A549 (cell line): ENCODE results near the gene PNMT. TPM values are rescaled to one million over a fixed set of nuclear protein-coding genes. Genes with fewer than 3 reads are reported as not detected.
A peak's percentile ranks its signal among the peaks of the same experiment; 100 is the strongest.

Experiments used
- ATAC-seq, 2 experiments: fragments of 200-7000 bp in 1 of 2; fragments of >200 bp in 1 of 2; cut with Nextera tagmentation in 1 of 2; cut with Tn5 transposase in 1 of 2; 3 replicates each; pipeline versions ENCODE4 v1.8.0 to v1.9.1; 2018 to 2020; ENCODE audit warnings: mild to moderate bottlenecking in 1 of 2, moderate library complexity in 1 of 2
- CTCF ChIA-PET: fragments of 300-600 bp; sonication (Branson Sonifier 250); formaldehyde crosslinking; extraction: SDS; loops from one replicate; lab custom pipeline; 2021; ENCODE audit warnings: antibody characterized with exemption, inconsistent platforms; lab: Yijun Ruan, JAX
- POLR2A ChIA-PET: fragments of 350-600 bp; formaldehyde crosslinking; extraction: SDS; loops from one replicate; lab custom pipeline; 2021; ENCODE audit warnings: antibody characterized with exemption, inconsistent platforms; lab: Yijun Ruan, JAX
- DNase-seq, 2 experiments: peaks; one replicate each; pipeline versions ENCODE4 v3.0.0 to v3.0.0-alpha.2; 2011 to 2016; ENCODE audit warnings: low read depth in 1 of 2, low spot score in 1 of 2
- FAIRE-seq: peaks from 2 replicates; lab custom pipeline; 2011; peaks lifted over from hg19 to GRCh38; lab: Jason Lieb, UNC
- H3K27ac ChIP-seq, 2 experiments: fragments of >200 bp; sonication (Bioruptor Twin); formaldehyde crosslinking; 3 replicates each; pipeline ENCODE4 v1.5.1; 2016 to 2017
- H3K4me1 ChIP-seq: fragments of >200 bp; sonication (Bioruptor Twin); formaldehyde crosslinking; 3 replicates; pipeline ENCODE4 v1.6.1; 2016
- H3K4me2 ChIP-seq: fragments of >200 bp; sonication (Bioruptor Twin); formaldehyde crosslinking; 3 replicates; pipeline ENCODE4 v1.6.1; 2016
- H3K4me3 ChIP-seq: fragments of >200 bp; sonication (Bioruptor Twin); formaldehyde crosslinking; 3 replicates; pipeline ENCODE4 v1.5.1; 2016
- H3K9me3 ChIP-seq: fragments of >200 bp; sonication (Bioruptor Twin); formaldehyde crosslinking; 3 replicates; pipeline ENCODE4 v1.6.1; 2016
- CBX2 ChIP-seq: fragments of 200-600 bp; sonication (generic); IDR thresholded peaks from 2 replicates; pipeline ENCODE4 v1.6.1; 2016; ENCODE audit warnings: low read depth, mild to moderate bottlenecking, borderline replicate concordance
- CHD4 ChIP-seq: fragments of 200-600 bp; sonication (generic); IDR thresholded peaks from 2 replicates; pipeline ENCODE4 v1.6.1; 2016; ENCODE audit warnings: antibody characterized with exemption, mild to moderate bottlenecking, borderline replicate concordance
- EHF ChIP-seq: fragments of 250-450 bp; sonication (Bioruptor Pico); IDR thresholded peaks from 2 replicates; pipeline ENCODE4 v1.5.0; 2020; ENCODE audit warnings: mild to moderate bottlenecking
- EP300 ChIP-seq, 2 experiments: fragments of >200 bp; sonication (Bioruptor Twin); formaldehyde crosslinking; IDR thresholded peaks; 2 replicates in 1 of 2; 3 replicates in 1 of 2; pipeline ENCODE4 v1.6.1; 2016 to 2017
- ESRRA ChIP-seq: fragments of 150-350 bp; IDR thresholded peaks from 2 replicates; pipeline ENCODE4 v1.6.1; 2014; ENCODE audit warnings: mild to moderate bottlenecking, low read length, borderline replicate concordance
- HOXB5 ChIP-seq: fragments of 250-450 bp; sonication (Bioruptor Pico); IDR thresholded peaks from 2 replicates; pipeline ENCODE4 v1.5.0; 2020; ENCODE audit warnings: mild to moderate bottlenecking, moderate library complexity
- KDM1A ChIP-seq: fragments of 200-600 bp; sonication (generic); IDR thresholded peaks from 2 replicates; pipeline ENCODE4 v1.6.1; 2016; ENCODE audit warnings: low read depth, mild to moderate bottlenecking
- KDM5A ChIP-seq: fragments of 200-600 bp; sonication (generic); IDR thresholded peaks from 2 replicates; pipeline ENCODE4 v1.6.1; 2016; ENCODE audit warnings: antibody characterized with exemption, mild to moderate bottlenecking
- MAFK ChIP-seq: fragments of 450-650 bp; IDR thresholded peaks from 2 replicates; pipeline ENCODE4 v1.6.1; 2014; ENCODE audit not compliant: partially characterized antibody
- MAZ ChIP-seq: fragments of 150-350 bp; IDR thresholded peaks from 2 replicates; pipeline ENCODE4 v1.6.1; 2014; ENCODE audit warnings: antibody characterized with exemption, low read depth, low read length, borderline replicate concordance
- NFE2L2 ChIP-seq: fragments of 150-350 bp; conservative IDR thresholded peaks from 2 replicates; pipeline ENCODE4 v1.6.1; 2014; ENCODE audit warnings: low read length
- NPAS2 ChIP-seq: fragments of 250-450 bp; sonication (Bioruptor Pico); IDR thresholded peaks from 2 replicates; pipeline ENCODE4 v1.8.0; 2022; ENCODE audit warnings: mild to moderate bottlenecking, moderate library complexity, borderline replicate concordance
- RARB ChIP-seq: fragments of 250-450 bp; sonication (Bioruptor Pico); IDR thresholded peaks from 2 replicates; pipeline ENCODE4 v1.8.0; 2021; ENCODE audit warnings: mild to moderate bottlenecking, moderate library complexity
- RNF2 ChIP-seq: fragments of 200-600 bp; sonication (generic); IDR thresholded peaks from 2 replicates; pipeline ENCODE4 v1.6.1; 2016; ENCODE audit warnings: low read depth, mild to moderate bottlenecking, antibody characterized with exemption, moderate library complexity, borderline replicate concordance
- SREBF2 ChIP-seq: fragments of 450-650 bp; IDR thresholded peaks from 2 replicates; pipeline ENCODE4 v1.6.1; 2014; ENCODE audit warnings: mild to moderate bottlenecking, moderate library complexity
- TP53 ChIP-seq: fragments of 250-450 bp; sonication (Bioruptor Pico); IDR thresholded peaks from 2 replicates; pipeline ENCODE4 v1.5.0; 2021; ENCODE audit warnings: mild to moderate bottlenecking, moderate library complexity
- ZC3H11A ChIP-seq: fragments of 450-650 bp; IDR thresholded peaks from 2 replicates; pipeline ENCODE4 v1.6.1; 2014; ENCODE audit warnings: antibody characterized with exemption, mild to moderate bottlenecking
- WGBS: methylation state at CpG from one replicate; pipeline ENCODE4 v1.1.6; 2017; ENCODE audit errors: missing lambda C conversion rate; 5-methylcytosine and 5-hydroxymethylcytosine counted together
- polyA plus RNA-seq, 4 experiments: library from polyadenylated mRNA; depleted of rRNA in 3 of 4; stranded (reverse); fragments of >200 nt; fragmentation: RNase III in 1 of 4; extraction: RNeasy Plus Mini Kit Qiagen cat#74134 plus additional on column Dnase treatment in 1 of 4; gene quantifications; 2 replicates in 3 of 4; 3 replicates in 1 of 4; pipeline ENCODE4 v1.2.3, GENCODE V29; 2011 to 2017
- TF ChIP-seq, protein P1 (sequence below): fragments of 250-450 bp; sonication (Bioruptor Pico); IDR thresholded peaks from 2 replicates; pipeline ENCODE4 v1.5.0; 2020; ENCODE audit warnings: low read depth, mild to moderate bottlenecking, moderate library complexity
- TF ChIP-seq, protein P2 (sequence below): fragments of >200 bp; sonication (Bioruptor Twin); formaldehyde crosslinking; IDR thresholded peaks from 3 replicates; pipeline ENCODE4 v1.6.1; 2016
- TF ChIP-seq, protein P3 (sequence below): fragments of 250-450 bp; sonication (Bioruptor Pico); IDR thresholded peaks from 2 replicates; pipeline ENCODE4 v1.5.0; 2021; ENCODE audit warnings: mild to moderate bottlenecking, moderate library complexity, borderline replicate concordance
- TF ChIP-seq, protein P4 (sequence below): fragments of >200 bp; sonication (Bioruptor Twin); formaldehyde crosslinking; IDR thresholded peaks from 3 replicates; pipeline ENCODE4 v1.5.1; 2016

Gene PNMT
- polyA plus RNA-seq, 2 of the 4 experiments (the other 2 are of a cell fraction), result not detected

DNA sequence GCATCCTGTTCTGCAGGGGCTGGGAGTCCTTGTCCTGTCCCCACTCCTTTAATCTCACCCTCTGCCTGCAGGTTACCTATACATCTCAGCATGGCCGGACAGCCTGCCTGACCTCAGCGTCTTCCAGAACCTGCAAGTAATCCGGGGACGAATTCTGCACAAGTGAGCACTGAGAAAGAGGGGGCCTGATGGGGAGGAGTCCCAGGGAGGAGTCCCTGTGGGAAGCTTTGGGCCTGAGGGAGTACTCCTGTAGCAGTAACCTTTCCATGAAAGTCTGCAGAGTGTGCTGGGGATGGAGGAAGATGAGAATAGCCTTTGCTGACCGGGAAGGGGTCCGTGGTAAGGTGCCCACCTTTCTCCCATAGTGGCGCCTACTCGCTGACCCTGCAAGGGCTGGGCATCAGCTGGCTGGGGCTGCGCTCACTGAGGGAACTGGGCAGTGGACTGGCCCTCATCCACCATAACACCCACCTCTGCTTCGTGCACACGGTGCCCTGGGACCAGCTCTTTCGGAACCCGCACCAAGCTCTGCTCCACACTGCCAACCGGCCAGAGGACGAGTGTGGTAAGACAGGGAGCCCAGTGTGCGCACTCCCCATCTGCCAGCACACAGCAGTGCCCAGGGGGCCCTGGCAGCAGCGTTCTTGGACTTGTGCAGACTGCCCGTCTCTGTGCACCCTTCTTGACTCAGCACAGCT is 47.3 kb downstream of the PNMT start:
- H3K27ac ChIP-seq, result no peak overlapping the region
- H3K9me3 ChIP-seq, result no peaks in the 10 kb centered on the region
- H3K4me3 ChIP-seq, result no peak overlapping the region
- 92% methylated on average over 18 of the region's 18 CpGs for WGBS
- POLR2A ChIA-PET, result no interaction called here
- peak; percentile 13 to 16; a peak in 2 of 6 replicates for ATAC-seq
- no peak for DNase-seq
- CTCF ChIA-PET, result interaction anchor here (0.7 to 4.2 kb wide), 9 partner anchors 10 to 110 kb away, joined by 3 to 46 read pairs (median 4); partner anchors contain the start of genes ERBB2, MIEN1 and PNMT
- TF ChIP-seq KDM1A, result no peak
- no peak for FAIRE-seq
- H3K4me1 ChIP-seq, result no peaks in the 10 kb centered on the region
- no peak overlapping the region for H3K4me2 ChIP-seq

DNA sequence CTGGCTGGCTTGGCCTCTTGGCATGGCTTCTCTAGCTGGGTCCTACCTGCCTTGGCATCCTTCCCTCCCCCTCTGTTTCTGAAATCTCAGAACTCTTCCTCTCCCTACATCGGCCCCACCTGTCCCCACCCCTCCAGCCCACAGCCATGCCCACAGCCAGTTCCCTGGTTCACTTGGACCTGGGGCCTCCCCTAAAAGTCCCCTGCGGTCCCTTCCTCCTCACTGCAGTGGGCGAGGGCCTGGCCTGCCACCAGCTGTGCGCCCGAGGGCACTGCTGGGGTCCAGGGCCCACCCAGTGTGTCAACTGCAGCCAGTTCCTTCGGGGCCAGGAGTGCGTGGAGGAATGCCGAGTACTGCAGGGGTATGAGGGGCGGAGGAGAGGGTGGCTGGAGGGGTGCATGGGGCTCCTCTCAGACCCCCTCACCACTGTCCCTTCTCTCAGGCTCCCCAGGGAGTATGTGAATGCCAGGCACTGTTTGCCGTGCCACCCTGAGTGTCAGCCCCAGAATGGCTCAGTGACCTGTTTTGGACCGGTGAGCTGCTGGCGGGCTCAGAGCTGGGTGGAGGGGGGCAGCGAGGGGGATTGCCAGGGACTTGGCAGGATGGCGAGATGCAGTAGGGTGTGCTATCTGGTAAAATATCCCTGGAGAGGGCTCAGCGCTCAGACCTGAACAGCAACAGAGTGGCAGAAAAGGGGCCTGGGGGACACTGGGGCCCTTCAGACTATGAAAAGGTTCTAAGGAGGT is 48.0 kb downstream of the PNMT start:
- Histone ChIP-seq H3K4me2 (no peak overlapping the region), H3K4me3 (no peak overlapping the region), H3K4me1 (no peaks in the 10 kb centered on the region), H3K27ac (no peak overlapping the region), H3K9me3 (no peaks in the 10 kb centered on the region)
- DNase-seq (no peak), ATAC-seq (no peak; a peak in 1 of 6 replicates), FAIRE-seq (no peak)
- CTCF ChIA-PET, result interaction anchor here (0.7 to 4.2 kb wide), 11 partner anchors 9 to 111 kb away, joined by 3 to 46 read pairs (median 4); partner anchors contain the start of genes ERBB2, MIEN1 and PNMT
- 92% methylated on average over 13 of the region's 15 CpGs for WGBS
- TF ChIP-seq, protein P1, sequence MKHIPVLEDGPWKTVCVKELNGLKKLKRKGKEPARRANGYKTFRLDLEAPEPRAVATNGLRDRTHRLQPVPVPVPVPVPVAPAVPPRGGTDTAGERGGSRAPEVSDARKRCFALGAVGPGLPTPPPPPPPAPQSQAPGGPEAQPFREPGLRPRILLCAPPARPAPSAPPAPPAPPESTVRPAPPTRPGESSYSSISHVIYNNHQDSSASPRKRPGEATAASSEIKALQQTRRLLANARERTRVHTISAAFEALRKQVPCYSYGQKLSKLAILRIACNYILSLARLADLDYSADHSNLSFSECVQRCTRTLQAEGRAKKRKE (CRISPR knock-in tag), result no peak
- TF ChIP-seq NPAS2 (CRISPR knock-in tag) (no peak), RARB (CRISPR knock-in tag) (no peak), MAFK (no peak)
- POLR2A ChIA-PET, result no interaction called here

DNA sequence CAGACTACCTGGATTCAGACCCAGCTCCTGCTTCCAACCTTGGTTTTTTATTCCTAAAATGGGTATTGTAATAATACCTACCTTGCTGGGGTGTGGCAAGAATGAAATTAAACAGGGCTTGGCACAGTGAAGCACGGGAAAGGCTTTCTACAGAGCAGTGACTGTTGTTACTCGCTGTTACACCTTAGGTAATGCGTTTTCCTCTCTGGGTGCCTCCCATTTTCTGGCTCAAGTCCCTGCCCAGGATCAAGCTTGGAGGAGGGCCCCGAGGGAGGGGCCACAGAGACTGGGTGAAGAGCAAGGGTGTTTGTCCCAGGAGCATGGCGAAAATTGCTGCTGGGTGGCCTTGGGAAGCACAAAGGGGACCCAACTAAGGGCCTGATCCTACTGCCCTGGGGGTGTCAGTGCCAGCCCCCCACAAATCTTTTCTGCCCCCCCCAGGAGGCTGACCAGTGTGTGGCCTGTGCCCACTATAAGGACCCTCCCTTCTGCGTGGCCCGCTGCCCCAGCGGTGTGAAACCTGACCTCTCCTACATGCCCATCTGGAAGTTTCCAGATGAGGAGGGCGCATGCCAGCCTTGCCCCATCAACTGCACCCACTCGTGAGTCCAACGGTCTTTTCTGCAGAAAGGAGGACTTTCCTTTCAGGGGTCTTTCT is 48.8 kb downstream of the PNMT start:
- ATAC-seq, result 0 out of 6 replicates have a peak, but pooled peaks of 1 of the 2 experiments have one; percentile 10
- DNase-seq, result no peak
- POLR2A ChIA-PET, result no interaction called here
- FAIRE-seq, result no peak
- no peak overlapping the region for H3K4me3 ChIP-seq
- CTCF ChIA-PET, result interaction anchor here (0.7 to 4.2 kb wide), 7 partner anchors 9 to 94 kb away, joined by 3 to 46 read pairs (median 5); partner anchors contain the start of gene MIEN1
- TF ChIP-seq SREBF2 (no peak), CHD4 (no peak), KDM5A (no peak), TP53 (CRISPR knock-in tag) (no peak), EP300 (IDR thresholded peaks at IDR 0.05) (no peak)
- TF ChIP-seq, protein P2, sequence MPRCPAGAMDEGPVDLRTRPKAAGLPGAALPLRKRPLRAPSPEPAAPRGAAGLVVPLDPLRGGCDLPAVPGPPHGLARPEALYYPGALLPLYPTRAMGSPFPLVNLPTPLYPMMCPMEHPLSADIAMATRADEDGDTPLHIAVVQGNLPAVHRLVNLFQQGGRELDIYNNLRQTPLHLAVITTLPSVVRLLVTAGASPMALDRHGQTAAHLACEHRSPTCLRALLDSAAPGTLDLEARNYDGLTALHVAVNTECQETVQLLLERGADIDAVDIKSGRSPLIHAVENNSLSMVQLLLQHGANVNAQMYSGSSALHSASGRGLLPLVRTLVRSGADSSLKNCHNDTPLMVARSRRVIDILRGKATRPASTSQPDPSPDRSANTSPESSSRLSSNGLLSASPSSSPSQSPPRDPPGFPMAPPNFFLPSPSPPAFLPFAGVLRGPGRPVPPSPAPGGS, result no peak
- 89% methylated on average over 11 of the region's 11 CpGs for WGBS
- no peak overlapping the region for H3K27ac ChIP-seq
- H3K4me2 ChIP-seq, result no peak overlapping the region
- no peaks in the 10 kb centered on the region for H3K4me1 ChIP-seq
- H3K9me3 ChIP-seq, result no peaks in the 10 kb centered on the region

DNA sequence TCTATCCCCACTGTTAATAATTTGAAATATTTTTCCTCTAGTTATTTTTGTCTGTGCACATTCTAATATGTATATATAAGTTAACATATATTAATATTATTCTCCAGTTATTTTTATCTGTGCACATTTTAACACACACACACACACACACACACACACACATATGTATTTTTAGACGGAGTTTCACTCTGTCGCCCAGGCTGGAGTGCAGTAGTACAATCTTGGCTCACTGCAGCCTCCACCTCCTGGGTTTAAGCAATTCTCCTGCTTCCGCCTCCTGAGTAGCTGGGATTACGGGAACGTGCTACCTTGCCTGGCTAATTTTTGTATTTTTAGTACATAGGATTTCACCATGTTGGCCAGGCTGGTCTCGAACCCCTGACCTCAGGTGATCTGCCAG is 49.4 kb downstream of the PNMT start:
- no peak for DNase-seq
- H3K4me2 ChIP-seq, result no peak overlapping the region
- CTCF ChIA-PET, result interaction anchor here (1.0 to 4.9 kb wide), 5 partner anchors 9 to 28 kb away, joined by 3 to 43 read pairs (median 5); partner anchors contain the start of genes ERBB2 and MIEN1
- no peak overlapping the region for H3K4me3 ChIP-seq
- H3K4me1 ChIP-seq, result no peaks in the 10 kb centered on the region
- POLR2A ChIA-PET, result no interaction called here
- ATAC-seq, result no peak
- WGBS, result 91% methylated on average over 6 of the region's 6 CpGs
- no peaks in the 10 kb centered on the region for H3K9me3 ChIP-seq
- FAIRE-seq, result no peak
- H3K27ac ChIP-seq, result no peak overlapping the region
- TF ChIP-seq CBX2 (no peak), NFE2L2 (no peak), RNF2 (no peak), MAZ (no peak), ESRRA (no peak), HOXB5 (no peak), EHF (CRISPR knock-in tag) (no peak), ZC3H11A (no peak)
- TF ChIP-seq, protein P3, sequence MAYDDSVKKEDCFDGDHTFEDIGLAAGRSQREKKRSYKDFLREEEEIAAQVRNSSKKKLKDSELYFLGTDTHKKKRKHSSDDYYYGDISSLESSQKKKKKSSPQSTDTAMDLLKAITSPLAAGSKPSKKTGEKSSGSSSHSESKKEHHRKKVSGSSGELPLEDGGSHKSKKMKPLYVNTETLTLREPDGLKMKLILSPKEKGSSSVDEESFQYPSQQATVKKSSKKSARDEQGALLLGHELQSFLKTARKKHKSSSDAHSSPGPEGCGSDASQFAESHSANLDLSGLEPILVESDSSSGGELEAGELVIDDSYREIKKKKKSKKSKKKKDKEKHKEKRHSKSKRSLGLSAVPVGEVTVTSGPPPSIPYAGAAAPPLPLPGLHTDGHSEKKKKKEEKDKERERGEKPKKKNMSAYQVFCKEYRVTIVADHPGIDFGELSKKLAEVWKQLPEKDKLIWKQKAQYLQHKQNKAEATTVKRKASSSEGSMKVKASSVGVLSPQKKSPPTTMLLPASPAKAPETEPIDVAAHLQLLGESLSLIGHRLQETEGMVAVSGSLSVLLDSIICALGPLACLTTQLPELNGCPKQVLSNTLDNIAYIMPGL (CRISPR knock-in tag), result no peak
- TF ChIP-seq, protein P4, sequence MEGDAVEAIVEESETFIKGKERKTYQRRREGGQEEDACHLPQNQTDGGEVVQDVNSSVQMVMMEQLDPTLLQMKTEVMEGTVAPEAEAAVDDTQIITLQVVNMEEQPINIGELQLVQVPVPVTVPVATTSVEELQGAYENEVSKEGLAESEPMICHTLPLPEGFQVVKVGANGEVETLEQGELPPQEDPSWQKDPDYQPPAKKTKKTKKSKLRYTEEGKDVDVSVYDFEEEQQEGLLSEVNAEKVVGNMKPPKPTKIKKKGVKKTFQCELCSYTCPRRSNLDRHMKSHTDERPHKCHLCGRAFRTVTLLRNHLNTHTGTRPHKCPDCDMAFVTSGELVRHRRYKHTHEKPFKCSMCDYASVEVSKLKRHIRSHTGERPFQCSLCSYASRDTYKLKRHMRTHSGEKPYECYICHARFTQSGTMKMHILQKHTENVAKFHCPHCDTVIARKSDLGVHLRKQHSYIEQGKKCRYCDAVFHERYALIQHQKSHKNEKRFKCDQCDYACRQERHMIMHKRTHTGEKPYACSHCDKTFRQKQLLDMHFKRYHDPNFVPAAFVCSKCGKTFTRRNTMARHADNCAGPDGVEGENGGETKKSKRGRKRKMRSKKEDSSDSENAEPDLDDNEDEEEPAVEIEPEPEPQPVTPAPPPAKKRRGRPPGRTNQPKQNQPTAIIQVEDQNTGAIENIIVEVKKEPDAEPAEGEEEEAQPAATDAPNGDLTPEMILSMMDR, result no peak
